Heart left ventricle (tissue), 13 donors: ENCODE data around the gene PACRG.

Experiments used
- CTCF ChIP-seq, 12 donors: fragments of 200-600 bp; sonication (generic) in 4 of 12; IDR thresholded peaks; one replicate each; pipeline versions ENCODE4 v1.5.0 to v1.8.0; 2018 to 2022; ENCODE audit warnings: antibody characterized with exemption in 12 of 12, mild to moderate bottlenecking in 5 of 12
- POLR2A ChIP-seq, 2 donors: fragments of 450-650 bp; IDR thresholded peaks; one replicate each; pipeline ENCODE4 v1.6.1; 2017; ENCODE audit warnings: antibody characterized with exemption in 2 of 2, mild to moderate bottlenecking in 2 of 2, moderate library complexity in 2 of 2
- donor health status: ischemic (EF 13 %, LVEDD 7.1; RV severe dilation, severe dysfunction).
- donor health status: DM: no; HTN: yes; CAD: no.
- donor health status: DM: no; HTN: no; CAD: no.
- donor health status: ischemic (EF 25% LVEDD 6.9; RV normal size, moderate dysfunction).
- donor health status: ischemic (EF 25% LVEDD 5.7; RV mildly dilated, moderate dysfunction).
- donor health status: ischemic (EF 35%, LVEDD 5.7; RV mildly dilated, moderate dysfunction).
- donor health status: nonischemic (EF 11% LVEDD 7.7; RV severe dilation, severe dysfunction).
- donor health status: DM: yes; HTN: yes; CAD: no.
- donor health status: PGD.
- donor health status: ischemic (EF 29% LVEDD 5.4; RV normal size, mild dysfunction).
- donor health status: nonischemic (EF 23%, LVEDD 6.1; RV moderate dilation, normal function).

DNA sequence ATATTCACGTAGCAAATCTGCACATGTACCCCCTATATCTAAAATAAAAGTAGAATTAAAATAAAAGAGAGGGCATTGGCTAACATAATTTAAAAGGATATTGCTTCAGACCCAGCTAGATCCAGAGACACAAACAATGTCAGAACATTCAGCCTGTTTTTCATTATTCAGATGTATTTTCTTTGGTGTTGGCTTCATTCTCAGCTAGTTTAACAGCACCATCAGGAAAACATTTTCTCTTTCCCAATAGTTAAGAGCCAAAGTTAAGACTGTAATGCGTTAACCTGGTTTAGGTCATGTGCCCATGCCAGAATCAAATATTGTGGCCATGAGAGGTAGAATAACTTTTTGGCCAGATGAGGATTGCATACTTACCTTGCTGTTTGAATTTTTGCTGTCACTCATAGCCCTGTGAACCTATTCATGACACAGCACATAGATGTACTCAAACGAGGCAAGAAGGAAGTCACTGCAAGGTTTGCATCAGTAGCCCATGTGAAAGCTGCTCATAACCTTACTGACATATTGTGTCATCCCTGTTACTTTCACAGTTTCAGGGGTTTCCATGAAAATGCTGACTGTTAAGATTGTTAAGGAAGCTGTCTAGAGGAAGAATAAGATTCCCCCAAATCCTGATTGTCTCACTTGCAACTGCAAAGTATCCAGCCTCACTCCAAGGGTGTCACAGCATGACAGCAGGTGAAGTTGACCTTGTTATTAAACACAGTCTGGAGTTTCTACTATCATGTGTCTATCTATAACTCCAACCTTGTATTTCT lies 233.1 kb downstream of the PACRG start:
- TF ChIP-seq POLR2A (IDR thresholded peaks at IDR 0.05) (no peak), CTCF (IDR thresholded peaks at IDR 0.05) (no peak)
